Right lobe of liver (tissue), 4 donors: ENCODE results near the gene MYO5C.

Experiments used
- POLR2A ChIP-seq: fragments of 450-650 bp; IDR thresholded peaks from one replicate; pipeline ENCODE4 v1.6.1; 2017; ENCODE audit warnings: antibody characterized with exemption, mild to moderate bottlenecking
- TF ChIP-seq, protein P1 (sequence below), 4 donors: fragments of 200-600 bp in 3 of 4; fragments of 450-650 bp in 1 of 4; IDR thresholded peaks; one replicate each; pipeline versions ENCODE4 v1.5.1 to v1.8.0; 2016 to 2022; ENCODE audit warnings: antibody characterized with exemption in 4 of 4, mild to moderate bottlenecking in 2 of 4
- donor health status: DM: no; HTN: no; CAD: no.
- donor health status: DM: no; HTN: no; CAD: no.
- donor health status: DM: no; HTN: yes; CAD: no.

DNA sequence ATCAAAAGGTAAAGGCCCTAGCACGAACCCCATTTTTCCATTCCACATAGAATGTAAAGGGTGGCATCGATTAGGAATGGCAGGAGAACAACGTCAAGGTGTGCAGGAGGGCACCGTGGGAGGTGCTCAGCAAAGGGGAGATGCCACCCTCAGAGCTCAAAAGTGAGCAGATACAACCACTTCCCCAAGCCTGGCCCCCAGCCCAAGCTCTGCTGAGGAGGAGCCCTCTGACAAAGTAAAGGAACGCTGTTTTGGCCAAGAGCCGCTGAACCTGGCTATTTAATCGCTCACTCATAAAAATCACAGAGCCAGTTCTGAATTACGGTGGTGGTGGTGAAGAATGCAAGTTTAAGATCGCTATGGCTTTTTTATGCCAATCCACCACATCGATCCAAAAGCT, 116.8 kb downstream of the MYO5C start:
- TF ChIP-seq POLR2A = no peak
- TF ChIP-seq, protein P1, sequence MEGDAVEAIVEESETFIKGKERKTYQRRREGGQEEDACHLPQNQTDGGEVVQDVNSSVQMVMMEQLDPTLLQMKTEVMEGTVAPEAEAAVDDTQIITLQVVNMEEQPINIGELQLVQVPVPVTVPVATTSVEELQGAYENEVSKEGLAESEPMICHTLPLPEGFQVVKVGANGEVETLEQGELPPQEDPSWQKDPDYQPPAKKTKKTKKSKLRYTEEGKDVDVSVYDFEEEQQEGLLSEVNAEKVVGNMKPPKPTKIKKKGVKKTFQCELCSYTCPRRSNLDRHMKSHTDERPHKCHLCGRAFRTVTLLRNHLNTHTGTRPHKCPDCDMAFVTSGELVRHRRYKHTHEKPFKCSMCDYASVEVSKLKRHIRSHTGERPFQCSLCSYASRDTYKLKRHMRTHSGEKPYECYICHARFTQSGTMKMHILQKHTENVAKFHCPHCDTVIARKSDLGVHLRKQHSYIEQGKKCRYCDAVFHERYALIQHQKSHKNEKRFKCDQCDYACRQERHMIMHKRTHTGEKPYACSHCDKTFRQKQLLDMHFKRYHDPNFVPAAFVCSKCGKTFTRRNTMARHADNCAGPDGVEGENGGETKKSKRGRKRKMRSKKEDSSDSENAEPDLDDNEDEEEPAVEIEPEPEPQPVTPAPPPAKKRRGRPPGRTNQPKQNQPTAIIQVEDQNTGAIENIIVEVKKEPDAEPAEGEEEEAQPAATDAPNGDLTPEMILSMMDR (IDR thresholded peaks at IDR 0.05) = no peak
